ENCODE data around the gene CCDC149. TPM values are rescaled to one million over a fixed set of nuclear protein-coding genes. Genes with fewer than 3 reads are reported as not detected.
"Not testable (repeated sequence)": the region's sequence is repeated elsewhere in the genome, so short reads cannot be mapped to it uniquely, and the experiment has no call there.

The CCDC149 gene
- total RNA-seq, 1 experiment from 2014 or later, result 0.64 TPM

GRCh38 chr4:24917076-24917856, 4.4 kb upstream of the CCDC149 start:
- no peak for DNase-seq (ENCODE audit: low read depth)

- no peak for DNase-seq (ENCODE audit: low read depth)
Observed at GRCh38 chr4:24915121-24915922, 2.5 kb upstream of the CCDC149 start.

GRCh38 chr4:24914460-24914859, 1.6 kb upstream of the CCDC149 start:
- DNase-seq (ENCODE audit: low read depth), result peak; percentile 21

- DNase-seq (ENCODE audit: low read depth), result no peak
Observed at GRCh38 chr4:24913119-24913485, 260 bp upstream of the CCDC149 start.

- DNase-seq (ENCODE audit: low read depth), result peak; percentile 47
Observed at GRCh38 chr4:24910499-24910898, 2.3 kb downstream of the CCDC149 start.

- not testable (repeated sequence) for DNase-seq (ENCODE audit: low read depth)
Observed at GRCh38 chr4:24909606-24910005, 3.2 kb downstream of the CCDC149 start.

- no peak for DNase-seq (ENCODE audit: low read depth)
Observed at GRCh38 chr4:24897639-24898038, 15.2 kb downstream of the CCDC149 start.

GRCh38 chr4:24896977-24897376, 15.9 kb downstream of the CCDC149 start:
- no peak for DNase-seq (ENCODE audit: low read depth)

- no peak for DNase-seq (ENCODE audit: low read depth)
Observed at GRCh38 chr4:24896056-24896455, 16.8 kb downstream of the CCDC149 start.

GRCh38 chr4:24895461-24895860, 17.4 kb downstream of the CCDC149 start:
- no peak for DNase-seq (ENCODE audit: low read depth)

- no peak for DNase-seq (ENCODE audit: low read depth)
Observed at GRCh38 chr4:24894846-24895245, 18.0 kb downstream of the CCDC149 start.

GRCh38 chr4:24894243-24894642, 18.6 kb downstream of the CCDC149 start:
- DNase-seq (ENCODE audit: low read depth), result no peak

- DNase-seq (ENCODE audit: low read depth), result no peak
Observed at GRCh38 chr4:24892778-24893177, 20.1 kb downstream of the CCDC149 start.

GRCh38 chr4:24892278-24892677, 20.6 kb downstream of the CCDC149 start:
- no peak for DNase-seq (ENCODE audit: low read depth)

GRCh38 chr4:24890561-24891126, 22.2 kb downstream of the CCDC149 start:
- DNase-seq (ENCODE audit: low read depth), result no peak

- no peak for DNase-seq (ENCODE audit: low read depth)
Observed at GRCh38 chr4:24889991-24890390, 22.9 kb downstream of the CCDC149 start.

- DNase-seq (ENCODE audit: low read depth), result no peak
Observed at GRCh38 chr4:24888475-24889344, 24.1 kb downstream of the CCDC149 start.

- no peak for DNase-seq (ENCODE audit: low read depth)
Observed at GRCh38 chr4:24887881-24888430, 24.9 kb downstream of the CCDC149 start.

- DNase-seq (ENCODE audit: low read depth), result no peak
Observed at GRCh38 chr4:24886596-24886995, 26.2 kb downstream of the CCDC149 start.

GRCh38 chr4:24885342-24885741, 27.5 kb downstream of the CCDC149 start:
- no peak for DNase-seq (ENCODE audit: low read depth)

- no peak for DNase-seq (ENCODE audit: low read depth)
Observed at GRCh38 chr4:24884902-24885301, 27.9 kb downstream of the CCDC149 start.
